ENCODE data around the gene KPNA4. TPM values are rescaled to one million over a fixed set of nuclear protein-coding genes. Genes with fewer than 3 reads are reported as not detected.

KPNA4 gene, protein sequence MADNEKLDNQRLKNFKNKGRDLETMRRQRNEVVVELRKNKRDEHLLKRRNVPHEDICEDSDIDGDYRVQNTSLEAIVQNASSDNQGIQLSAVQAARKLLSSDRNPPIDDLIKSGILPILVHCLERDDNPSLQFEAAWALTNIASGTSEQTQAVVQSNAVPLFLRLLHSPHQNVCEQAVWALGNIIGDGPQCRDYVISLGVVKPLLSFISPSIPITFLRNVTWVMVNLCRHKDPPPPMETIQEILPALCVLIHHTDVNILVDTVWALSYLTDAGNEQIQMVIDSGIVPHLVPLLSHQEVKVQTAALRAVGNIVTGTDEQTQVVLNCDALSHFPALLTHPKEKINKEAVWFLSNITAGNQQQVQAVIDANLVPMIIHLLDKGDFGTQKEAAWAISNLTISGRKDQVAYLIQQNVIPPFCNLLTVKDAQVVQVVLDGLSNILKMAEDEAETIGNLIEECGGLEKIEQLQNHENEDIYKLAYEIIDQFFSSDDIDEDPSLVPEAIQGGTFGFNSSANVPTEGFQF
- total RNA-seq (10 to 100 TPM; 31.9 to 53.7 (median 43.4) TPM), total RNA-seq (112 to 377 (median 143) reads per million in 29 experiments)
- total RNA-seq (2013), result 36.4 TPM

DNA sequence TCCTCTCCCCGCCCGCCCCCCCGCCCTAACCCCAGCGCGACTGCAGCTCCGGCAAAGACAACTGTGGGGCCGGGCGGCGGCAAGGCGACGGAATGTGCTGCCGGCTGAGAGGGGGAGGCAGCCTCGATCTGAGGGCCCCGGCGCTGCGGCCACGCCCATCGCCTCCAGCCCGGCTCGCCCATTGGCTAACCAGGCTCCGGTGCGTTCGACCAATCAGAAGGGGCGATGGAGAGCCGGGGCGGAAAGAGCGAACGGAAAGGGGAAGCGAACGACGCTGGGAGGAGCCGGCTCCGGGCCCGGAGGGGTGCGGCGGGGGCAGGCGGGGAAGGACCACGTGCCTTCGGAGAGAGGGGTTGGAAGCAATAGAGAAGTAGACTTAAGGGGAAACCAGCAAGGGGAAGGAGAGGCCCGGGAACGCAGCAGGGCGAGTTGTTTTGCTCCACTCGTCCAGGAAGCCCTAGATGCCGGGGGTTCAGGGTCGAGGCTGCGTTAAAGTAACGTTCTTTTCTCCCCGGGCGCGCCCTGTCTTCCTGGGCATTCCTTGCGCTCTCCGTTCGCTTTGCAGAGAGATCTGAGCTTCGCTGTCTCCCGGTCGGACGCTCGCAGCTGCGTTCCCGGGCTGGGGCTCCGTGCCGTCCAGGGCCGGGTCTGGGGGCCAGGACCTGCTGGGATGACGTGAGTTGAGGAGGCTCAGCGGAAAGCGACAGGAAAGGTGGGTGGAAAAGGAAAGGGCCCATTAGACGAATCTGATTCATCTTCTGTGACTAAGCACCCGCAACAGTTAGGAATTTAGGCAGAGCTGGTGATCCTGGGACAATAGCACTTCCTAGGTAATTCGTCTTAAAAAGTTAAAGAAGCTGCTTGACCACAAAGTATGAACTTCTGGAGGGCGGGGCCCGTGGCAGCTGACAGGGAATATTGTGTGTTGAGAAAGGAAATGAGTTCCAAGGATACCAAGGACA lies at the start of gene KPNA4:
TSS of gene KPNA4 (minus strand) at position 130 of the 962 bp plus-strand sequence. CDS start 289 bp downstream, outside the sequence.
- peaks cover 53% of the 10 kb centered on the region in 3 donors for H3K4me1 Mint-ChIP-seq
- no peaks in the 10 kb centered on the region for H3K36me3 ChIP-seq (ENCODE audit: control insufficient read depth in 2 of 2, extremely low read depth in 1 of 2, insufficient read depth in 1 of 2, low read length in 1 of 2)
- H3K27me3 Mint-ChIP-seq, result no peaks in the 10 kb centered on the region
- peak within 1 kb of the TSS; percentile 90 to 97 for H3K27ac Mint-ChIP-seq
- DNase-seq (peak; percentile 92 to 98 (median 96)), ATAC-seq (replicated peaks in 1 of 4) (peak; percentile 89 to 94 (median 91))
- peaks cover 0 to 5% (median 0%) of the 10 kb centered on the region in 3 donors for H3K9me3 Mint-ChIP-seq
- CTCF ChIA-PET, result interaction anchor here in 1 of 2 donors (0.6 to 0.9 kb wide), 2 partner anchors 52 to 116 kb away, joined by 3 to 9 read pairs; partner anchors contain the start of gene TRIM59
- H3K4me3 ChIP-seq (ENCODE audit: control insufficient read depth in 1 of 2, extremely low read depth in 1 of 2, low read length in 1 of 2), result peak within 1 kb of the TSS; percentile 71 to 80
- H3K36me3 Mint-ChIP-seq, result peaks cover 8% of the 10 kb centered on the region
- H3K9me3 ChIP-seq, result peaks cover 4% of the 10 kb centered on the region
- peaks cover 17 to 35% of the 10 kb centered on the region in 2 experiments for H3K4me1 ChIP-seq (ENCODE audit: control insufficient read depth in 1 of 2, extremely low read depth in 1 of 2, insufficient read depth in 2 of 2, low read length in 2 of 2)
- H3K27ac ChIP-seq (ENCODE audit: low read length), result peak within 1 kb of the TSS; percentile 82
- WGBS (ENCODE audit: insufficient coverage), result under 1% methylated on average over 64 of the region's 71 CpGs
- H3K4me3 Mint-ChIP-seq, result peak within 1 kb of the TSS; percentile 89 to 95 (median 94)
- H3K27me3 ChIP-seq (replicated peaks in 1 of 2; ENCODE audit: control insufficient read depth in 2 of 2, extremely low read depth in 1 of 2, insufficient read depth in 2 of 2, low read length in 1 of 2), result no peaks in the 10 kb centered on the region
- POLR2A ChIA-PET, result interaction anchor here (0.6 to 1.1 kb wide), 2 partner anchors 50 to 170 kb away, joined by 3 to 8 read pairs; no protein-coding TSS in a partner anchor

DNA sequence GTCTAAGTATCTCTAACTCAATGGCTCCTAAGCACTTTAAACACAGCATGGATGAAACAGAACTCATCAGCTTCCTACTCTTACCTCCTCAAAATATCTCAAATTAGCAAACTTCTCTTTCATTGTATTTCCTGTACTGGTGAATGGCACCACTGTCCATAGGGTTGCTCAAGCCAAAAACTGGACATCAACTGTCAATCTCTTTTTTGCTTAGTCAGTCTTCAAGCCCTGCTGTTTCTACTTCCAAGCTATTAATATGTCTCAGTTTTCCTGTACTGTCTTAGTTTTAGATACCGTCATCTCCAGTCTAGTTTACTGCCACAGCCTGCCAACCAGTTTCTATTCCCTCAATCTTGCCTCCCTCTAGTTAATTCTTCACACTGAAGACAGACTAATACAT lies 48.3 kb upstream of the KPNA4 start:
- DNase-seq (no peak), ATAC-seq (replicated peaks in 1 of 4) (no peak)
- H3K9me3 Mint-ChIP-seq, result peaks cover 0 to 4% (median 0%) of the 10 kb centered on the region in 3 donors

DNA sequence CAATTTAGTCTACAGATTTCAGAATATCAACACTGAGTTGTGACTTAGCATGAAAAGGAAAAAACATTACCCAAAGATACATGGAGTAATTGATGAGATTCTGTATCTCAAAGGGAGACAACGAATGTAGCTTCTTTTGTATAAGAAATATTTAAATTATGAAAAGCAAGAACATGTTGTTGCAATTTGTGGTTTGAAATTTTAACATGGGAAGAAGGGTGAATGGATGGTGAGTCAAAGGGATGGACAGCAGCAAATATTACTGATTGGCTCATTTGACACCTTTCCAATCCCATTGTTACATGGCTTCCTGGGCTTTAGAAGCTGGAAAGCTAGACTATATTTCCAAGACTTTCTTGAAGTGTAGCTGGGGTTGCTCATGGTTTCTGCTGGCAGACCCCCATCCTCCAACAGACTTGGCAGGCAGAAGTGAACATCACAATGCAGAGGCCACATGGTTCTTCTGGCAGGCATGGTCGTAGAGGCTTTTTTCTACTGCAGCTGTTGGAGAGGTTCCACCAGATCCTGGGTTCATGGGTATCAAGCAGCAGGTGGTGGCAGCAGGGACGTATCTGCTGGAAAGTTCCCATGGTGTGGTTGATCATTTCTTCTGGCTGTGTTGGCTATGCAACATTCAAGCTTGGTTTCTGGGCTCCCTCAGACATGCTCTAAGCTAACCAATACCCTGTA lies 47.2 kb upstream of the KPNA4 start:
- no peak overlapping the region for H3K27ac Mint-ChIP-seq
- ATAC-seq (replicated peaks in 1 of 4) (no peak), DNase-seq (no peak)
- POLR2A ChIA-PET, result no interaction called here
- peaks cover 0 to 4% (median 0%) of the 10 kb centered on the region in 3 donors for H3K9me3 Mint-ChIP-seq
- H3K4me1 Mint-ChIP-seq, result no peaks in the 10 kb centered on the region
- Histone ChIP-seq H3K27ac (ENCODE audit: low read length) (no peak overlapping the region), H3K36me3 (ENCODE audit: control insufficient read depth in 2 of 2, extremely low read depth in 1 of 2, insufficient read depth in 1 of 2, low read length in 1 of 2) (no peaks in the 10 kb centered on the region), H3K27me3 (replicated peaks in 1 of 2; ENCODE audit: control insufficient read depth in 2 of 2, extremely low read depth in 1 of 2, insufficient read depth in 2 of 2, low read length in 1 of 2) (peaks cover 0 to 3% of the 10 kb centered on the region in 2 experiments), H3K4me1 (ENCODE audit: control insufficient read depth in 1 of 2, extremely low read depth in 1 of 2, insufficient read depth in 2 of 2, low read length in 2 of 2) (no peaks in the 10 kb centered on the region), H3K4me3 (ENCODE audit: control insufficient read depth in 1 of 2, extremely low read depth in 1 of 2, low read length in 1 of 2) (no peak overlapping the region), H3K9me3 (no peaks in the 10 kb centered on the region)
- H3K4me3 Mint-ChIP-seq, result no peak overlapping the region
- peaks cover 22 to 26% of the 10 kb centered on the region in 2 donors for H3K27me3 Mint-ChIP-seq
- H3K36me3 Mint-ChIP-seq, result no peaks in the 10 kb centered on the region
- WGBS (ENCODE audit: insufficient coverage), result 88% methylated on average over 1 of the region's 3 CpGs
- CTCF ChIA-PET, result no interaction called here

More for the DNA sequence above, 48.3 kb upstream of the KPNA4 start:
- no peaks in the 10 kb centered on the region for H3K36me3 ChIP-seq (ENCODE audit: control insufficient read depth in 2 of 2, extremely low read depth in 1 of 2, insufficient read depth in 1 of 2, low read length in 1 of 2)
- no peaks in the 10 kb centered on the region for H3K9me3 ChIP-seq
- Mint-ChIP-seq H3K4me3 (no peak overlapping the region), H3K27ac (no peak overlapping the region), H3K36me3 (no peaks in the 10 kb centered on the region), H3K27me3 (peaks cover 26% of the 10 kb centered on the region in 2 donors), H3K4me1 (no peaks in the 10 kb centered on the region)
- H3K4me1 ChIP-seq (ENCODE audit: control insufficient read depth in 1 of 2, extremely low read depth in 1 of 2, insufficient read depth in 2 of 2, low read length in 2 of 2), result no peaks in the 10 kb centered on the region
- CTCF ChIA-PET, result no interaction called here
- WGBS (ENCODE audit: insufficient coverage), result 100% methylated on average over 1 of the region's 1 CpG
- no peak overlapping the region for H3K4me3 ChIP-seq (ENCODE audit: control insufficient read depth in 1 of 2, extremely low read depth in 1 of 2, low read length in 1 of 2)
- POLR2A ChIA-PET, result no interaction called here
- H3K27me3 ChIP-seq (replicated peaks in 1 of 2; ENCODE audit: control insufficient read depth in 2 of 2, extremely low read depth in 1 of 2, insufficient read depth in 2 of 2, low read length in 1 of 2), result peaks cover 0 to 3% of the 10 kb centered on the region in 2 experiments
- H3K27ac ChIP-seq (ENCODE audit: low read length), result no peak overlapping the region

DNA sequence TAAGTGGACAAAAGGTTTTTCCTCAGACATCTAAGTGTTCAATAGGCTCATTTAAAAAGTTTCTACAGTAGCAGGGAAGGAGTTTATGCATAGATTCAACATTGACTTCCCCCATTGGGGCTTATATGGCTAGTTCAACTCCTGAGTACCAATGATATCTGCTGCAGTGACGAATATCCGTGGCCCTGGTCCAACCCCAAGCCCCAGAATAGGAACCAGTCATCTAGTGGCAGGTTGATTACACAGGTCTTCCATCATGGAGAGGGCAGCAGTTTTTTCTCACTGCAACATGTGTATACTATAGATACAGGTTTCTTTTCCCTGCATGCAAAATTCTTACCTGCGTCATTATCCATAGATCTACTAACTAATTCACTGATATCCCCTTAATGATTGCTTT lies 45.8 kb upstream of the KPNA4 start:
- no peaks in the 10 kb centered on the region for H3K9me3 ChIP-seq
- ChIA-PET POLR2A (no interaction called here), CTCF (no interaction called here)
- no CpG with 5 or more reads among the region's 3 CpGs for WGBS (ENCODE audit: insufficient coverage)
- no peak overlapping the region for H3K27ac Mint-ChIP-seq
- no peaks in the 10 kb centered on the region for H3K4me1 Mint-ChIP-seq
- no peak overlapping the region for H3K27ac ChIP-seq (ENCODE audit: low read length)
- ATAC-seq (replicated peaks in 1 of 4) (no peak), DNase-seq (no peak)
- peaks cover 0 to 4% (median 0%) of the 10 kb centered on the region in 3 donors for H3K9me3 Mint-ChIP-seq
- no peak overlapping the region for H3K4me3 ChIP-seq (ENCODE audit: control insufficient read depth in 1 of 2, extremely low read depth in 1 of 2, low read length in 1 of 2)
- H3K27me3 Mint-ChIP-seq, result peaks cover 19 to 26% of the 10 kb centered on the region in 2 donors
- H3K27me3 ChIP-seq (replicated peaks in 1 of 2; ENCODE audit: control insufficient read depth in 2 of 2, extremely low read depth in 1 of 2, insufficient read depth in 2 of 2, low read length in 1 of 2), result peaks cover 0 to 3% of the 10 kb centered on the region in 2 experiments
- H3K36me3 Mint-ChIP-seq, result no peaks in the 10 kb centered on the region
- H3K36me3 ChIP-seq (ENCODE audit: control insufficient read depth in 2 of 2, extremely low read depth in 1 of 2, insufficient read depth in 1 of 2, low read length in 1 of 2), result no peaks in the 10 kb centered on the region
- H3K4me1 ChIP-seq (ENCODE audit: control insufficient read depth in 1 of 2, extremely low read depth in 1 of 2, insufficient read depth in 2 of 2, low read length in 2 of 2), result no peaks in the 10 kb centered on the region
- no peak overlapping the region for H3K4me3 Mint-ChIP-seq

DNA sequence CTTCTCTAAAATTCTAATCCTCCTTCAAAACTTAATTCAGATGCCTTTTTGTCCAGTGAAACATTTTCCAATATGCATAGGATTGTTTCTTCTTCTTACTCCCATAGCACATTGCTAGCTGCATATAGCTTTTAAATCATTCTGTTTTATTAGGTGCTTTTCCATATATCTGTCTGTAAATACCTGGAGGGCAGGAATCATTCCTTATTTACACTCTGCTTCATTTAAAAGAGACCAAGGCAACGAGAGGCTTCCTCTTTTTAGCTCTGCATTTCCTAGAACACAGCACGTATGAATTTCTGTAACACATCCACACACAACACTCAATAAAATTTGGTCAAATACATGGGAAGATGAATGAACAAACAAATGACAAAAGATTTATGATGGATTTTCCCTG lies 43.5 kb upstream of the KPNA4 start:
- H3K4me3 Mint-ChIP-seq, result no peak overlapping the region
- POLR2A ChIA-PET, result no interaction called here
- H3K9me3 ChIP-seq, result no peaks in the 10 kb centered on the region
- DNase-seq, result no peak
- no peaks in the 10 kb centered on the region for H3K36me3 Mint-ChIP-seq
- H3K4me1 ChIP-seq (ENCODE audit: control insufficient read depth in 1 of 2, extremely low read depth in 1 of 2, insufficient read depth in 2 of 2, low read length in 2 of 2), result no peaks in the 10 kb centered on the region
- H3K27ac Mint-ChIP-seq, result no peak overlapping the region
- no peaks in the 10 kb centered on the region for H3K4me1 Mint-ChIP-seq
- H3K27me3 ChIP-seq (replicated peaks in 1 of 2; ENCODE audit: control insufficient read depth in 2 of 2, extremely low read depth in 1 of 2, insufficient read depth in 2 of 2, low read length in 1 of 2), result peaks cover 0 to 3% of the 10 kb centered on the region in 2 experiments
- H3K4me3 ChIP-seq (ENCODE audit: control insufficient read depth in 1 of 2, extremely low read depth in 1 of 2, low read length in 1 of 2), result no peak overlapping the region
- no peaks in the 10 kb centered on the region for H3K36me3 ChIP-seq (ENCODE audit: control insufficient read depth in 2 of 2, extremely low read depth in 1 of 2, insufficient read depth in 1 of 2, low read length in 1 of 2)
- peaks cover 15 to 20% of the 10 kb centered on the region in 2 donors for H3K27me3 Mint-ChIP-seq
- no CpG with 5 or more reads among the region's 2 CpGs for WGBS (ENCODE audit: insufficient coverage)
- CTCF ChIA-PET, result no interaction called here
- H3K9me3 Mint-ChIP-seq, result peaks cover 0 to 4% (median 0%) of the 10 kb centered on the region in 3 donors
- H3K27ac ChIP-seq (ENCODE audit: low read length), result no peak overlapping the region
- no peak for ATAC-seq (replicated peaks in 1 of 4)

Measured in T-cell (primary cell).